ENCODE data around the gene PCYOX1L. TPM values are rescaled to one million over a fixed set of nuclear protein-coding genes. Genes with fewer than 3 reads are reported as not detected.

PCYOX1L gene
- total and polyA plus RNA-seq, 9 of the 15 experiments (the other 6 are each of a cell fraction or from before 2014, with no cell fraction given): 2.3 to 17.9 (median 6.0) TPM

DNA sequence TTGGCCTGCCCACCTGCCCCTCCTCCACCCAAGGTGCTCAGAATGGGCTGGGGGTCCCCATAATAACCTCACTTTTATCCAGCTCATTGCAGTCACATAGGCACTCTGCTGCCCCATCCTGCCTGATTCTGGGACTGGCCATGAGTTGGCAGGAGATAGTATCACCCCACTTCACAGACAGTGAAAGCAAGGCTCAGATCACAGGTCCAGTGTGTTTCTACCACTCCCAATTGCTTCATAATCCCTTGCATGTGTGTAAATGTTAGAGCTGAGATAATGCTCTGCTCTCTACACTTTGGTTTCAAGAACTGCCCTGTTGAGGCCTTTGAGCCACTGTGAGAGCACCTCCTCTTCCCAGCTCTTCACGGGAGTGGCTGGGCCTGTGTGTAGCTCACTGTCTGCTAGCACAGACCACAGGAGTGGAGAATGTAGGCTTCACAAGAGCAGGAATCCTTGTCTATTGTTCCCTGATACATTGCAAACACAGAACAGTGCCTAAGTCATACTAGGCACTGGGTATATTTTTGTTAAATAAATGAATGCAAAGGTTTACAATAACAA lies 8.4 kb downstream of the PCYOX1L start:
- H3K4me1 ChIP-seq (replicated peaks in 1 of 2; ENCODE audit: control insufficient read depth in 2 of 2, insufficient read depth in 2 of 2, low read length in 2 of 2): peaks cover 23 to 25% of the 10 kb centered on the region in 2 experiments; a peak in 4 of 5 replicates
- H3K27me3 ChIP-seq (ENCODE audit: control insufficient read depth in 2 of 2, insufficient read depth in 2 of 2, low read length in 2 of 2): no peaks in the 10 kb centered on the region
- POLR2A ChIA-PET: interaction anchor here (0.6 to 2.1 kb wide), 9 partner anchors 9 to 560 kb away, joined by 3 to 9 read pairs (median 3); partner anchors contain the start of genes GRPEL2 and PCYOX1L
- no peak overlapping the region for H3K4me3 ChIP-seq
- in situ Hi-C loops (cut with MboI) (no loop called here), intact Hi-C loops (cut with micrococcal nuclease) (loop anchor here (5.0 kb wide), 2 partner anchors 66 to 196 kb away; no protein-coding TSS in a partner anchor)
- H3K9me3 ChIP-seq (replicated peaks; ENCODE audit: control insufficient read depth, insufficient read depth, low read depth, low read length): no peaks in the 10 kb centered on the region
- no peak for FAIRE-seq
- peak in 1 of 4 experiments; percentile 39 for DNase-seq (ENCODE audit: extremely low read depth in 1 of 4, low spot score in 3 of 4)
- no peaks in the 10 kb centered on the region for H3K79me2 ChIP-seq (ENCODE audit: control insufficient read depth, insufficient read depth, low read length)
- no TSS peak for BruUV-seq (replicated peaks)
- peak overlapping the region in 1 of 2 experiments; percentile 31; a peak in 2 of 4 replicates for H3K9ac ChIP-seq (ENCODE audit: insufficient read depth in 1 of 2, low read depth in 2 of 2, low read length in 2 of 2)
- ATAC-seq: peak; percentile 21; the same call in 2 of the 3 replicates
- CTCF ChIA-PET (ENCODE audit: low intra/inter-chr PET ratio): interaction anchor here (1.3 to 1.8 kb wide), 2 partner anchors 68 to 198 kb away, joined by 4 to 9 read pairs; no protein-coding TSS in a partner anchor
- no peaks in the 10 kb centered on the region for H3K9me1 ChIP-seq (ENCODE audit: control insufficient read depth, insufficient read depth, low read length)
- no peak overlapping the region for H2AFZ ChIP-seq (ENCODE audit: low read depth, low read length)
- H3K36me3 ChIP-seq (ENCODE audit: control insufficient read depth, insufficient read depth, low read length): no peaks in the 10 kb centered on the region
- 29% methylated on average over 1 of the region's 1 CpG for WGBS (ENCODE audit: insufficient coverage, low coverage, missing lambda C conversion rate)
- H4K20me1 ChIP-seq (replicated peaks; ENCODE audit: control insufficient read depth, insufficient read depth, low read length): no peaks in the 10 kb centered on the region
- no peak overlapping the region for H3K4me2 ChIP-seq (ENCODE audit: insufficient read depth, low read length)
- no peak overlapping the region for H3K27ac ChIP-seq (ENCODE audit: extremely low read depth, low read depth, low read length)
- no peak for TF ChIP-seq BHLHE40 (IDR thresholded peaks at IDR 0.05; ENCODE audit: low read length)
- no peak for TF ChIP-seq TOE1 (IDR thresholded peaks at IDR 0.05; ENCODE audit: borderline replicate concordance)
- TF ChIP-seq TOE1 (CRISPR knock-in tag; IDR thresholded peaks at IDR 0.05; ENCODE audit: borderline replicate concordance, low read depth): no peak
- no peak for TF ChIP-seq EP400 (IDR thresholded peaks at IDR 0.05)
- TF ChIP-seq FUS (optimal IDR thresholded peaks at IDR 0.05; ENCODE audit: low read depth, low read length): no peak
- TF ChIP-seq MLX (CRISPR knock-in tag; conservative IDR thresholded peaks at IDR 0.05): no peak
- no peak for TF ChIP-seq ZNF133 (CRISPR knock-in tag; IDR thresholded peaks at IDR 0.05)
- TF ChIP-seq, protein P1, sequence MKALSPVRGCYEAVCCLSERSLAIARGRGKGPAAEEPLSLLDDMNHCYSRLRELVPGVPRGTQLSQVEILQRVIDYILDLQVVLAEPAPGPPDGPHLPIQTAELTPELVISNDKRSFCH (CRISPR knock-in tag; IDR thresholded peaks at IDR 0.05): no peak
- TF ChIP-seq, protein P1 (tag; IDR thresholded peaks at IDR 0.05): no peak
- TF ChIP-seq SNRNP70 (optimal IDR thresholded peaks at IDR 0.05; ENCODE audit: low read depth, low read length): no peak
- TF ChIP-seq, protein P2, sequence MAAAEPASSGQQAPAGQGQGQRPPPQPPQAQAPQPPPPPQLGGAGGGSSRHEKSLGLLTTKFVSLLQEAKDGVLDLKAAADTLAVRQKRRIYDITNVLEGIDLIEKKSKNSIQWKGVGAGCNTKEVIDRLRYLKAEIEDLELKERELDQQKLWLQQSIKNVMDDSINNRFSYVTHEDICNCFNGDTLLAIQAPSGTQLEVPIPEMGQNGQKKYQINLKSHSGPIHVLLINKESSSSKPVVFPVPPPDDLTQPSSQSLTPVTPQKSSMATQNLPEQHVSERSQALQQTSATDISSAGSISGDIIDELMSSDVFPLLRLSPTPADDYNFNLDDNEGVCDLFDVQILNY (CRISPR knock-in tag; IDR thresholded peaks at IDR 0.05): no peak
- TF ChIP-seq SRSF9 (IDR thresholded peaks at IDR 0.05; ENCODE audit: borderline replicate concordance, low read depth, low read length): no peak
- no peak for TF ChIP-seq POLR2AphosphoS2 (IDR thresholded peaks at IDR 0.05; ENCODE audit: low read length)
- TF ChIP-seq, protein P3, sequence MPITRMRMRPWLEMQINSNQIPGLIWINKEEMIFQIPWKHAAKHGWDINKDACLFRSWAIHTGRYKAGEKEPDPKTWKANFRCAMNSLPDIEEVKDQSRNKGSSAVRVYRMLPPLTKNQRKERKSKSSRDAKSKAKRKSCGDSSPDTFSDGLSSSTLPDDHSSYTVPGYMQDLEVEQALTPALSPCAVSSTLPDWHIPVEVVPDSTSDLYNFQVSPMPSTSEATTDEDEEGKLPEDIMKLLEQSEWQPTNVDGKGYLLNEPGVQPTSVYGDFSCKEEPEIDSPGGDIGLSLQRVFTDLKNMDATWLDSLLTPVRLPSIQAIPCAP (CRISPR knock-in tag; IDR thresholded peaks at IDR 0.05; ENCODE audit: borderline replicate concordance): no peak
- TF ChIP-seq ZNF263 (CRISPR knock-in tag; IDR thresholded peaks at IDR 0.05; ENCODE audit: borderline replicate concordance): no peak
- TF ChIP-seq, protein P4, sequence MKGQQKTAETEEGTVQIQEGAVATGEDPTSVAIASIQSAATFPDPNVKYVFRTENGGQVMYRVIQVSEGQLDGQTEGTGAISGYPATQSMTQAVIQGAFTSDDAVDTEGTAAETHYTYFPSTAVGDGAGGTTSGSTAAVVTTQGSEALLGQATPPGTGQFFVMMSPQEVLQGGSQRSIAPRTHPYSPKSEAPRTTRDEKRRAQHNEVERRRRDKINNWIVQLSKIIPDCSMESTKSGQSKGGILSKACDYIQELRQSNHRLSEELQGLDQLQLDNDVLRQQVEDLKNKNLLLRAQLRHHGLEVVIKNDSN (CRISPR knock-in tag; IDR thresholded peaks at IDR 0.05): 0 out of 2 replicates have a peak, but pooled peaks have one; percentile 6
- TF ChIP-seq GATAD2B (IDR thresholded peaks at IDR 0.05; ENCODE audit: borderline replicate concordance): no peak
- TF ChIP-seq GATA2 (CRISPR knock-in tag; IDR thresholded peaks at IDR 0.05): no peak
- TF ChIP-seq TAF1 (IDR thresholded peaks at IDR 0.05; ENCODE audit: control insufficient read depth, extremely low read depth, insufficient read depth, low read length, severe bottlenecking): no peak
- TF ChIP-seq SMARCA5 (IDR thresholded peaks at IDR 0.05): no peak

Measured in K562 (cell line).